Measurements from ENCODE around the gene STX8.

DNA sequence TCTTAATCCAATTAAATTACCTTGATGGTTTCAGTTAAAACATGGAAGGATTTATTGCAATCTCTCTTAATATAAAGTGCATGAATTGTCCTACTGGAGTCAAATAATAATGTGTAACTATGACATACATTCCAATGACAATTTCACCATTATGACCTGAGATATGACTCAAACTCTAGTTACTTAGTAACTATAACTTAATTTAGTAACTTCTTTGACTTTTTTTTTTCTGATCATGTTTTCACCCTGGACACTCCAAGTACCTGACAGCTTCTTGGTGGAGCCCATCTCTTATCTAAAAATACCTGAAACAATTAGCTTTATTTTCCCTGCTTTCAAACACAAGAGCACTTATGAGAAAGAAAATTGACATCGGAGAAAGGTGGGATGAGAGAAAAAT, 123.7 kb downstream of the STX8 start:
- no peak for TF ChIP-seq CTCF (IDR thresholded peaks at IDR 0.05 in 2 of 3, conservative IDR thresholded peaks at IDR 0.05 in 1 of 3; ENCODE audit: borderline replicate concordance in 1 of 3, insufficient read depth in 1 of 3, low read depth in 2 of 3, low read length in 2 of 3)
- no peak for TF ChIP-seq RAD21 (IDR thresholded peaks at IDR 0.05; ENCODE audit: low read depth)
- TF ChIP-seq ZNF274 (IDR thresholded peaks at IDR 0.05; ENCODE audit: low read depth, low read length) = no peak
- no peak for TF ChIP-seq POLR2A (IDR thresholded peaks at IDR 0.05; ENCODE audit: borderline replicate concordance, extremely low read depth, insufficient read depth, insufficient read length)
- TF ChIP-seq POLR2AphosphoS5 (IDR thresholded peaks at IDR 0.05; ENCODE audit: low read depth, low read length) = no peak
